Keratinocyte (primary cell): ENCODE data around the gene TRIP13. TPM values are rescaled to one million over a fixed set of nuclear protein-coding genes. Genes with fewer than 3 reads are reported as not detected.
"Not testable (repeated sequence)": the region's sequence is repeated elsewhere in the genome, so short reads cannot be mapped to it uniquely, and the experiment has no call there.

ENCODE experiments used
- DNase-seq: peaks from one replicate; pipeline ENCODE4 v3.0.0-alpha.2; 2011; ENCODE audit warnings: low read depth, missing footprints, low spot score
- FAIRE-seq: peaks from 2 replicates; lab custom pipeline; 2011; peaks lifted over from hg19 to GRCh38; lab: Jason Lieb, UNC
- H2AFZ ChIP-seq: 2 replicates; pipeline ENCODE4 v1.6.0; 2012; ENCODE audit warnings: low read length, control low read depth, inconsistent platforms; ENCODE audit not compliant: control insufficient read depth
- H3K27ac ChIP-seq: 2 replicates; pipeline ENCODE4 v1.5.1; 2011; ENCODE audit warnings: low read length; ENCODE audit not compliant: control insufficient read depth, insufficient read depth
- H3K27me3 ChIP-seq: 3 replicates; pipeline ENCODE4 v1.6.0; 2011; ENCODE audit warnings: low read length; ENCODE audit not compliant: control insufficient read depth, insufficient read depth; ENCODE audit errors: extremely low read depth
- H3K36me3 ChIP-seq, 2 experiments: 2 replicates in 1 of 2; 3 replicates in 1 of 2; pipeline ENCODE4 v1.5.1; 2011; ENCODE audit warnings: low read length in 2 of 2, mild to moderate bottlenecking in 1 of 2; ENCODE audit not compliant: control insufficient read depth in 2 of 2, insufficient read depth in 2 of 2; ENCODE audit errors: extremely low read depth in 1 of 2
- H3K4me1 ChIP-seq: 3 replicates; pipeline ENCODE4 v1.5.1; 2011; ENCODE audit warnings: low read length; ENCODE audit not compliant: control insufficient read depth, insufficient read depth; ENCODE audit errors: extremely low read depth
- H3K4me2 ChIP-seq: 3 replicates; pipeline ENCODE4 v1.6.0; 2011; ENCODE audit warnings: low read depth, low read length; ENCODE audit not compliant: control insufficient read depth, insufficient read depth; ENCODE audit errors: extremely low read depth
- H3K4me3 ChIP-seq, 3 experiments: fragments of 200-600 bp in 1 of 3; sonication (generic) in 1 of 3; 2 replicates in 2 of 3; 3 replicates in 1 of 3; pipeline ENCODE4 v1.5.1; 2011 to 2016; ENCODE audit warnings: low read length in 3 of 3, mild to moderate bottlenecking in 3 of 3, control low read depth in 2 of 3, inconsistent platforms in 1 of 3, low read depth in 1 of 3, mixed read lengths in 1 of 3, mixed run types in 1 of 3, moderate library complexity in 1 of 3; ENCODE audit not compliant: control insufficient read depth in 2 of 3, insufficient read depth in 2 of 3; ENCODE audit errors: extremely low read depth in 1 of 3
- H3K79me2 ChIP-seq: 2 replicates; pipeline ENCODE4 v1.6.0; 2012; ENCODE audit warnings: low read length; ENCODE audit not compliant: control insufficient read depth, insufficient read depth
- H3K9ac ChIP-seq: 3 replicates; pipeline ENCODE4 v1.6.0; 2011; ENCODE audit warnings: low read length; ENCODE audit not compliant: control insufficient read depth, insufficient read depth; ENCODE audit errors: extremely low read depth
- H3K9me1 ChIP-seq: 3 replicates; pipeline ENCODE4 v1.6.0; 2011; ENCODE audit warnings: low read length; ENCODE audit not compliant: control insufficient read depth, insufficient read depth; ENCODE audit errors: extremely low read depth
- H3K9me3 ChIP-seq: 2 replicates; pipeline ENCODE4 v1.5.1; 2012; ENCODE audit warnings: low read depth, low read length; ENCODE audit not compliant: control insufficient read depth
- H4K20me1 ChIP-seq: 3 replicates; pipeline ENCODE4 v1.6.0; 2011; ENCODE audit warnings: low read length; ENCODE audit not compliant: control insufficient read depth, insufficient read depth; ENCODE audit errors: extremely low read depth
- EZH2 ChIP-seq: IDR thresholded peaks from one replicate; pipeline ENCODE4 v1.6.1; 2012; ENCODE audit warnings: inconsistent platforms, mild to moderate bottlenecking, low read length, moderate library complexity
- dilution Hi-C: fragments of 300-500 bp; cut with MboI; formaldehyde crosslinking; loops from one replicate; pipeline ENCODE4 v1.7.0; 2020; ENCODE audit warnings: low sequenced_read_pairs; ENCODE audit not compliant: extremely low pct_ligation_motif_present
- polyA plus RNA-seq, 5 experiments: library from polyadenylated mRNA; depleted of rRNA in 3 of 5; stranded (reverse) in 3 of 5; stranded (forward) in 1 of 5; unstranded in 1 of 5; fragments of >200 nt; gene quantifications; 1 replicate in 1 of 5; 2 replicates in 3 of 5; 3 replicates in 1 of 5; pipeline versions ENCODE4 v1.2.1 to v1.2.3, GENCODE V29; 2011 to 2012; ENCODE audit warnings: missing spikeins in 2 of 5, low read depth in 1 of 5, low replicate concordance in 1 of 5
- TF ChIP-seq, protein P1 (sequence below), 3 experiments: IDR thresholded peaks in 1 of 3; conservative IDR thresholded peaks in 1 of 3; optimal IDR thresholded peaks in 1 of 3; 2 replicates in 2 of 3; 3 replicates in 1 of 3; pipeline versions ENCODE3 to v1.5.1; 2011; ENCODE audit warnings: low read length in 3 of 3, mild to moderate bottlenecking in 3 of 3, moderate library complexity in 2 of 3, control low read depth in 1 of 3, inconsistent platforms in 1 of 3; ENCODE audit not compliant: insufficient read depth in 2 of 3; ENCODE audit errors: extremely low read depth in 1 of 3

TRIP13 gene
- polyA plus RNA-seq, 1 donor (not counting 4 experiments of a cell fraction or from before 2014, with no cell fraction given) = 37.8 TPM

- H3K36me3 ChIP-seq = peaks cover 1 to 32% of the 10 kb centered on the region in 2 experiments
- no peak for FAIRE-seq
- no peaks in the 10 kb centered on the region for H3K79me2 ChIP-seq
Observed at GRCh38 chr5:914612-915011, 21.9 kb downstream of the TRIP13 start.

DNA sequence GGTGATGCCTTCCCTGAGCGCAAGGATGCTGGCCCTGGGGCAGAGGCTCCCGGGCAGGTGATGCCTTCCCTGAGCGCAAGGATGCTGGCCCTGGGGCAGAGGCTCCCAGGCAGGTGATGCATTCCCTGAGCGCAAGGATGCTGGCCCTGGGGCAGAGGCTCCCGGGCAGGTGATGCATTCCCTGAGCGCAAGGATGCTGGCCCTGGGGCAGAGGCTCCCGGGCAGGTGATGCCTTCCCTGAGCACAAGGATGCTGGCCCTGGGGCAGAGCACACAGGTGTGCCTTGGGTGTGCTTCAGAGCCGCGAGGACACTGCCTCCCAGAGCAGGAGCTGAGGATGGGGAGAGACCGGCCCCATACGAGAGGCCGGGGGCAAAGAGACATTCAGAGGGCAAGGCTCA lies 22.7 kb downstream of the TRIP13 start:
- FAIRE-seq, H3K4me2 ChIP-seq, DNase-seq, dilution Hi-C loops, H4K20me1 ChIP-seq, H3K27me3 ChIP-seq, H3K4me3 ChIP-seq, H3K27ac ChIP-seq, H3K9me1 ChIP-seq, H3K9ac ChIP-seq, H3K79me2 ChIP-seq, H3K9me3 ChIP-seq, H2AFZ ChIP-seq: not testable (repeated sequence)
- H3K4me1 ChIP-seq = peaks cover 14% of the 10 kb centered on the region
- peaks cover 1 to 32% of the 10 kb centered on the region in 2 experiments for H3K36me3 ChIP-seq

More at GRCh38 chr5:914612-915011, 21.9 kb downstream of the TRIP13 start:
- Histone ChIP-seq H3K4me3 (no peak overlapping the region), H2AFZ (no peak overlapping the region), H3K27me3 (no peaks in the 10 kb centered on the region), H3K27ac (no peak overlapping the region), H3K9me1 (no peaks in the 10 kb centered on the region), H3K9ac (no peak overlapping the region), H3K4me1 (peaks cover 15% of the 10 kb centered on the region), H3K4me2 (no peak overlapping the region), H3K9me3 (no peaks in the 10 kb centered on the region), H4K20me1 (peaks cover 3% of the 10 kb centered on the region)
- dilution Hi-C loops = no loop called here
- no peak for DNase-seq
- TF ChIP-seq, protein P1, sequence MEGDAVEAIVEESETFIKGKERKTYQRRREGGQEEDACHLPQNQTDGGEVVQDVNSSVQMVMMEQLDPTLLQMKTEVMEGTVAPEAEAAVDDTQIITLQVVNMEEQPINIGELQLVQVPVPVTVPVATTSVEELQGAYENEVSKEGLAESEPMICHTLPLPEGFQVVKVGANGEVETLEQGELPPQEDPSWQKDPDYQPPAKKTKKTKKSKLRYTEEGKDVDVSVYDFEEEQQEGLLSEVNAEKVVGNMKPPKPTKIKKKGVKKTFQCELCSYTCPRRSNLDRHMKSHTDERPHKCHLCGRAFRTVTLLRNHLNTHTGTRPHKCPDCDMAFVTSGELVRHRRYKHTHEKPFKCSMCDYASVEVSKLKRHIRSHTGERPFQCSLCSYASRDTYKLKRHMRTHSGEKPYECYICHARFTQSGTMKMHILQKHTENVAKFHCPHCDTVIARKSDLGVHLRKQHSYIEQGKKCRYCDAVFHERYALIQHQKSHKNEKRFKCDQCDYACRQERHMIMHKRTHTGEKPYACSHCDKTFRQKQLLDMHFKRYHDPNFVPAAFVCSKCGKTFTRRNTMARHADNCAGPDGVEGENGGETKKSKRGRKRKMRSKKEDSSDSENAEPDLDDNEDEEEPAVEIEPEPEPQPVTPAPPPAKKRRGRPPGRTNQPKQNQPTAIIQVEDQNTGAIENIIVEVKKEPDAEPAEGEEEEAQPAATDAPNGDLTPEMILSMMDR (optimal IDR thresholded peaks at IDR 0.05 in 1 of 3, IDR thresholded peaks at IDR 0.05 in 1 of 3, conservative IDR thresholded peaks at IDR 0.05 in 1 of 3; ENCODE audit: extremely low read depth in 1 of 3, insufficient read depth in 2 of 3, low read length in 3 of 3) = no peak
- no peak for TF ChIP-seq EZH2

GRCh38 chr5:915946-916345 lies 23.3 kb downstream of the TRIP13 start:
- dilution Hi-C loops = no loop called here

More at GRCh38 chr5:915946-916345, 23.3 kb downstream of the TRIP13 start:
- H3K9ac ChIP-seq = no peak overlapping the region
- H4K20me1 ChIP-seq = peaks cover 3% of the 10 kb centered on the region
- H3K4me2 ChIP-seq = no peak overlapping the region
- no peak overlapping the region for H3K27ac ChIP-seq
- peaks cover 14% of the 10 kb centered on the region for H3K4me1 ChIP-seq
- no peaks in the 10 kb centered on the region for H3K9me1 ChIP-seq
- no peak overlapping the region for H2AFZ ChIP-seq
- no peaks in the 10 kb centered on the region for H3K79me2 ChIP-seq
- H3K36me3 ChIP-seq = peaks cover 1 to 27% of the 10 kb centered on the region in 2 experiments
- H3K4me3 ChIP-seq = no peak overlapping the region
- TF ChIP-seq, protein P1 (optimal IDR thresholded peaks at IDR 0.05 in 1 of 3, IDR thresholded peaks at IDR 0.05 in 1 of 3, conservative IDR thresholded peaks at IDR 0.05 in 1 of 3; ENCODE audit: extremely low read depth in 1 of 3, insufficient read depth in 2 of 3, low read length in 3 of 3) = no peak
- TF ChIP-seq EZH2 = no peak
- H3K9me3 ChIP-seq = no peaks in the 10 kb centered on the region
- DNase-seq = no peak
- H3K27me3 ChIP-seq = no peaks in the 10 kb centered on the region
- no peak for FAIRE-seq
